Measurements from ENCODE around the gene ADGRG1.

Gene ADGRG1

DNA sequence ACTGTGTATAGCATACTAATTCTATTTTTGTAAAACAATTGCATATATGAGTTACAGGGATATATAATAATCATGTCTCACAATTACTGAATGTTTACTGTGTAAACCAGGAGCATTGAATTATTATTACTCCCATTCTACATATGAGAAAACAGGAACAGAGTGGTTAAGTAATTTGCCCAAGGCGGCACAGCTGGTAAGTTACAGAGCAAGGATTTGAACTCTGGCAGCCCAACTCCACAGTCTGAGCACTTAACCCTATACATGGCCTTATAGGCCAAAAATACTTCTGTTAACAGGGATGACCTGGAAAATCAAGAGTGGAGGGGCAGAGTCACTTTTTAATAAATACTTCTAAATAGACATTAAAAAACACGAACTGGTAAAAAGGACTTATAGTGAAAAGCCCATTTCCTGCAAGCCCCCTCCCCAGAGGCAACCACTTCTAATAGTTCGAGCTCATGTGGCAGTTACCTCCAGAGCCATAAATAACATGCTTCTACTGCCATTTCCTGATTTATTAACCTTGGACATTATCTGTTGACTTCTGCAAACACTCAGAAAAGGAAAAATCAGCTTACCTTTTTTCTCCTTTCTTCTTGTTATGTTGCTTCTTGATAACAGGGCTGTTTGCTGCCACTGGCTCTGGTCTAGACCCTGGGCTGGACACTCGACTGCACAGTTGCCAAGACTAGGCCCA lies 22.1 kb upstream of the ADGRG1 start:
- no peak for DNase-seq

DNA sequence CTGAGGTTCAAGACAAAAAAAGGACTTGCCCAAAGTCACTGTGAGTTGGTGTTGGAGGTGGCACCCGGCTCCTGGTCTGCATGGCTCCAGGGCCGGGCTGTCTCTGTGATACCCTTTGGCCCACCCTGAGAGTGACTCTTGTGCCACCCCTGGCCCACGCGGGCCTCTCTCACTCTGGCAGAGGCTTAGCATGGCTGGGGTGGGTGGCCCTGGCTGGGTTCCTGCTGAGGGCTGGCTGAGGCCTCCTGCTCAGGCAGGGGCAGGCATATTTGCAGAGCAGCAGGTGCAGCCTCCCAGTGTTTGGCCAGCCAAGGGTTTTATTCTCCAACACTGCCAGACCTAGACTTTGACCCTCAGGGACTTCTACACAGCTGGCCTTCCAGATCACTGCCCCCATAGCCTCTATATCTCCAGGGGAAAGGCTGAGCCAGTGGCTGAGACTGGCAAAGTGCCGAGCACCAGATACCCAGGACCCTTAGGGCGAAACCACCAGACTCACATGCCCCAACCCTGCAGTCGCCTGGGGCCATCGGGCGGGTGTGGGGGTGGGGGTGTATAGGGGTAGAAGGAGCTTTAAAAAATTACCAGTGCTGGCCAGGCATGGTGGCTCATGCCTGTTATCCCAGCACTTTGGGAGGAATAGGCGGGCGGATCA lies 21.5 kb upstream of the ADGRG1 start:
- no peak for DNase-seq

DNA sequence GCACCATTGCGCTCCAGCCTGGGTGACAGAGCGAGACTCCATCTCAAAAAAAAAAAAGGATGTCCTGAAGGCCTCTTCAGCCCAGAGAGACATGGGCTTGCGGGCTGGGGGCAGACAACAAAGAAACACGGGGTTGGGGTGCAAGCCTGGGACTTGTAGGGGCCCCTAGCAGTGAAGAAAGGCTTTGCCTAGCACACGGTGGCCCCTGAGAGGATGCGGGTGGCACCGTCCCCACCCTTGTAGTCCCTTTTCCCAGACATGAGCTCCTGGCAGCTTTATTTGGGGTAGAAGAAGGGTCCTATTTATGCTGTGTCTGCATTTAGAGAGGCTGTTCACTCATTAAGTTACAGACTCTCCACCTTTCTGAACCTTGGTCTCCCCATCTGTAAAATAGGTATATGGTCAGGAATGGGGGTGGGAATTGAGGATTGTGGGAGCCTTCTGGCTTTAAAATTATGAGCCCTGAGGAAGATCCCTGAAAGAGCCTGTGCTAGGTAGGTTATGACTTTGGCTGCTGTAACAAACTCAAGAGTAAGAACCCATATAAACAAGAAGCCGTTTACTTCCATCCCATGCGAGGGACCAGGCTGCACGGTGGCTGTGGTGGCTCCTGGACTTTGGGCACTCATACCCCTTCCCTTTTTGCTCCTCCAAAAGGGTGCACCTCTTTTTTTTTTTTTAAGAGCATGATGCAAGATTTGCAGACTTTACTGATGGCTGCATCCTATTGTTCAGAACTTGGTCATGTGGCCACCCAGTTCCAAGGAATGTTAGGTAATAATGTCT lies 20.6 kb upstream of the ADGRG1 start:
- DNase-seq = no peak

DNA sequence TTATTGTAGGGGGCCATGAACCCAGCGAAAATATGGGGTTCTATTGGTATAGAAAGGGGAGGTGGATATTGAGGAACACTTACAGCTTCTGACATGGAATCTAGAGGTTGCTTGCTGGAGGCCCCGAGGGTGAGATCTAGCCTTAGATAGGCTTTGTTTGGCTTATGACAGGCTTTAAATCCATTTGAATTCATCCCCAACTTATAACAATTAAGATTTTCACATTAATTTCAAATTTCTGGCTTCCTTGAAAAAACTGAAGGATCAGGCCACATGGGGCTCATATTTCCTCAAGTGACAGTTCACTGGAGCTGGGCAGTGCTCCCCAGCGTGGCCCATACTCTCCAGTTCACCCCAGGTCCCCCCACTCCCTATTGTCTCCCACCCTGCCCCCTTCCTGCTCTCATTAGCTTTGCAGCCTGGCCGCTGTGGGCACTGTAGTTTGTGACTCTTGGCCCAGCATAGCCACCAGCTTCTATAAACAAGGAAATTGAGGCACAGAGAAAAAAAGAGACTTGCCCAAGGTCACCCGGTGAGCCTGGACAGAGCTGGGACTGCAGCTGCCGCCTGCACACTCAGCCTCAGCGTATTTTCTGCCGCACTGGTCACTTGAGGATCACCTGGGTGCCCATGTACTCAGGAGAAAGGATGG lies 19.8 kb upstream of the ADGRG1 start:
- DNase-seq = no peak

DNA sequence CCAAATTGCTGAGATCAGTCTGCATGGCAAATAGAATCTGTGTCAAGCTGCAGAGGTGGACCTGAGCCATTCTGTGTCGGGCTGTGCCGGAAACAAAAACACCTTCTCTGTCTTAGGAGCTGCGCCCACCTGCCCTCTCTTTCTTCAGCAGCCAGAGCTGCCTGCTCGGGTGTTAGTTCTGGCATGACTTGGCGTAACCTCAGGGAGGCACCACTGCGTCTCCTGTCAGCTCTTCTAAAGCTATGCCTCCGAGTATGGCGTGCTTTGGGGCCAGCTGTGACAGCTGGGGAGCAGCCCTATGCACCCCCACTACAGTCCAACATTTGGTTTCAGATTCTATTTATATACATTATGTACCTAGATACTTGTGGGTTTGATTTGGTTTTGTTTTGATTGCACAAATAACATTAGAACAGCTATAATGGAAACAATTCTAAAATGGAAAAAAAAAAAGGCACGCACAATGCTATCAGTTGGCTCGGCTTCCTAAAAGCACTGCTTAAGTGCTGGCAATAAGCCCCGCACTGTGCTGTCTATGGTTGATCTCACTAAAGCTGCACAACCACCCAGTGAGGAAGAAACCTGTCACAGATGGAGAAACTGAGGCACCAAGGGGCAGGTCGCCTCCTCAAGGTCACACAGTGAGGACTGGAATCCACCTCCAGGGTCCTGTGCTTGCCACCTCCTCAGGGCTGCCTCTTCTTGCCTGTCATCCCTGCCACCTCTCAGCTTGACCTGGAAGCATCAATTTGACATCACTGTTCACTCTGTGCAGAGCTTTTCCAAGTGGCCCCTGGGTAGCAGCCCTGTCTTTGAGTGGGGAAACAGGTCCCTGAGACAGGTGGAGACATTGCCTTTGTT lies 18.7 kb upstream of the ADGRG1 start:
- peak; percentile 54 for DNase-seq

DNA sequence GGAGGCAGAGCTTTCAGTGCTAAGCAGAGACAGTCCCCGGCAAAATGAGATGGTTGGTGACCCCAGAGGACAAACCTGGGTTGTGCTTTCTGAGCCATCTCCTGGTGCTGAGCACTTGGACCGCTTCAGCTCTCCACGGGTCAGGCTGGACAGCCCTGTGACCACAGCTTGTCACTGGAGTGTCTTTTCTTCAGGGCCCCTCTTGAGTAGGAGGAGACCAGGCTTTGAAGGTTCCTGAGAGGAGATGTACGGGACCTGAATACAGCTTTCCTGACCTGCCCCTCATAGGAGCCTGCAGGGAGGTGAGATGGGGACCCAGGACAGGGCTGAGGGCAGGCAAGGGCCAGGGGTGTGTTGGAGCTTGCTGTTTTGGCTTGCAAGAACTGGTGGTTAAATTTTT lies 17.8 kb upstream of the ADGRG1 start:
- DNase-seq = no peak

DNA sequence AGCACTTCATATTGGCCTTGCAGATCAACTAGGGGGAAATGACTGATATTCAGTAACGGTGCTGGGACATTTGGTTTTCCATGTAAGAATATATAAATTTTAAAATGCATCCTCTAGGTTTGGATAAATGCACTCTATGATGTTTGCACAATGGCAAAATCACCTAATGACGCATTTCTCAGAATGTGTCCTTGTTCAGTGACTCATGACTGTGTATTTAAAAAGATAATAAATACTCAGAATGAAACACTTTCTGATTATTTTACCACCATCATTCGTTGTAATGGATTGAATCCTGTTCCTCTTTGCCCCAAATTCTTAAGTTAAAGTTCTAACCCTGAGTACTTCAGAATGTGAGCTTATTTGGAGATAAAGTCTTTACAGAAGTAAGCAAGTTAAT lies 17.2 kb upstream of the ADGRG1 start:
- no peak for DNase-seq

DNA sequence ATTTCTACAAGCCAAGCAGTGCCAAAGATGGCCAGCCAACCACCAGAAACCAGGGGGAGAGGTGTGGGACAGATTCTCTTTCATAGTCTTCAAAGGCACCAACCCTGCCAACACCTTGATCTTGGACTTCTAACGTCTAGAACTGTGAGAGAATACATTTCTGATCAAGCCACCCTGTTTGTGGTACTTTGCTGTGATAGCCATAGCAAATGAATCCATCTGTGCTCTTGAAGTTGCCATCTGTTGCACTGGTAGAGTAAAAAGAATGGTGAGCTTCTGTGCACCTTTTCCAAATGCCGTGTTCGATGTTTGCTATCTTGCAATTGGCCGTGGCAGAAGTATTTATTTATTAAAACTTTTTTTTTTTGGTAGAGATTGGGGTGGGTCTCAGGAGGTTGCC lies 16.7 kb upstream of the ADGRG1 start:
- no peak for DNase-seq

DNA sequence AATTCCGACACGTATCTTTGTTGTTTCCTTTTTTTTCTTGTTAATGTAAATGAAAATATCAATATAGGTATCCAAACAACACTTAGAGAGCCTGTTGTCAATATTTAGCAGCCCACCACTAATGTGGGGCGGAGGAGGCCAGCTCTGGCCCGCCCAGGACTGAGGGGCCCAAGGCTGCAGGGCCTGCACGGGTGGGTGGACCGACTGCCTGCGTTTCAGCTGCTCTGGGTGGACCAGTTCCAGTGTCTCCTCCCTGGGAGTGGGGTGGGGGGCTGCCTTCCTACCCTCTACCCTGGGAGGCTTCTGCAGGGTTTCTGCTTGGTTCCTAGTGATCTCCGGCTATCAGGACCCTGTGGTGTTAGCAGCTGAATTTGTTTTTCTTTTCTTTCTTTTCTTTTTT lies 15.9 kb upstream of the ADGRG1 start:
- no peak for DNase-seq

DNA sequence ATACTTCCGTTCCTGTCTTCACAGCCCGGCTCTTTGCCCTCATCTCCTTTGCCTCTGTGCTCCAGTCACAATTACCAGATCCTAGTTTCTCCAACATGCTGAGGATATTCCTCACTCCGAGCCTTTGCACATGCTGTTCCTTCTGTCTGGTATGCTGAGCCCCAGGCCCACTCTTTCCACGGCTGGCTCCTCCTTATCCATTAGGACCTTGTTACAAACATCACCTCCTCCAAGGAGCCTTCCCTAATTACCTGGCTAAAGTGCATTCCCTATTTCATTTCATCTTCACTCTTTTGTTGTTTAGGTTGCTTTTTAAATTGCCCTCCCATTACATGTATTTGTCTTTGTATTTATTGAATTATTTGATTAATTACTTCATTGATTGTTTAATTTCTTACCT lies 14.9 kb upstream of the ADGRG1 start:
- no peak for DNase-seq

DNA sequence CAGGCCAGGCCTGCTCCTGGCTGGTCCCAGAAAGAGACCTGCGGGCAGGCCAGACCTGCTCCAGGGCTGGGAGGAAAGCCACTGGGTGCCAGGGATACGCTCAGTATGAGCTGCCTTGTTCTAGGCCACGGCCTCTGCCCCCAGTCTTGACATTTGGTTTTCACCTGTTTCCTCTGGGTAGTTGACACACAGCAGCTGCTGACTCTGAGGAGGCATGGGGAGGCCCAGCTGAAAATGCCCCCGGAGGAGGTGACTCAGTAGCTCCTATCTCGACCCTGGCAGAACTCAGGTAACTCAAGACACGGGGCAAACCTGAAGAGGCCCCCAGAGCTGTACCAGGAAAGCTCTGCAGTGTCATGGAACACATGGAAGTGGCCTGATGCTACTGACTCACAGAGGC lies 13.9 kb upstream of the ADGRG1 start:
- no peak for DNase-seq

DNA sequence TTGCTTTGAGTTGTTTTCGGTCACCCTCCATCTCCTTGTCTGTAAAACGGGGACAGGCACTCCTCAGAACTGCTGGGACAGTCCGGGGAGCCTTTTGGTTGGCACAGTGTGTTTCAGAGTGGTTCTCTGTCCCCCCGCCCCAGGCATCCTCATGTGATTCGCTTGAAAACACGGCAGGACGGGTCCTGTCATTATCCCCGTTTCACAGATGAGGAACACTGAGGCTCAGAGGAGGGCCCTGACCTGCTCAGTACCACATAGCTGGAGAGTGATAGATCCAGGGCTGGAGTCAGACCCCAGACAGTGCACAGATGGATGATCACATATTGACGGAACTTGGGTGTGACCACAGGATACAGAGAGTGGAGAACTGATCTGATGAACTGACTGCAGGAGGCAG lies 13.5 kb upstream of the ADGRG1 start:
- no peak for DNase-seq

DNA sequence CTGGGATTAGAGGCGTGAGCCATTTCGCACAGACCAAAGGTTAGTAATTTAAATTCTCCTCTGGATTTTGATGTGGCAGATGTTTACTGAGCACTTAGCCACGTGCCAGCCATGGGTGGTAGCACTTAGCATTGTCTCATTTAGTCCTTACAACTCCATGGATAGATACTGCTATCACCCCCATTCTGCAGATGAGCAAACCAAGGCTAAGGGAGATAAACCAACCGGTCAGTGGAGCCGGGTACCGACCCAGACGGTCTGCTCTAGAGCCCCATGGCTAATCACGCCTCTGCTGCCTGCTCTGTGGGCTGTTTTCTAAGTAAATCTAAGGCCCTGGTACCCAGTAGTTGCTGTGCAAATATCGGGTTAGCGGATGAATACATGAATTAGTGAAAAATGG lies 12.6 kb upstream of the ADGRG1 start:
- no peak for DNase-seq

DNA sequence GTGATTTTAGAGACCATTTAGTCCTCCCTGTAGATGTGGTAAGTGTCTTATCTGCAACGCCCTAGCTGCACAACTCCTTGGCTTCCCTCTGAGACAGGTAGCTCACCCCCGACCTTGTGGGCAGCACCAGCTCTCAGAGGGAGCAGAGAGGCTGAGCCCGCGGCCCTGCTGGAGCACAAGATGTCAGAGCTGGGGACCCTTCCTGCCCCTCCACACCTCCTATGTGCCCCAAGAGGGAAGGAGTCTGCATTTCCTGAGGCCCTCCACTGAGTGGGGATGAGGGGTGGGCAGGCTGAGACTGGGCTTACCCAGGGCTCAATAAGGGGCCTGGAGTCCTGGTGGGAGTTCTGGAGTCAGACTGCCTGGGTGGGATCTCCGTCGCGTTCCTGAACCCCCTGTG lies 12.2 kb upstream of the ADGRG1 start:
- no peak for DNase-seq

DNA sequence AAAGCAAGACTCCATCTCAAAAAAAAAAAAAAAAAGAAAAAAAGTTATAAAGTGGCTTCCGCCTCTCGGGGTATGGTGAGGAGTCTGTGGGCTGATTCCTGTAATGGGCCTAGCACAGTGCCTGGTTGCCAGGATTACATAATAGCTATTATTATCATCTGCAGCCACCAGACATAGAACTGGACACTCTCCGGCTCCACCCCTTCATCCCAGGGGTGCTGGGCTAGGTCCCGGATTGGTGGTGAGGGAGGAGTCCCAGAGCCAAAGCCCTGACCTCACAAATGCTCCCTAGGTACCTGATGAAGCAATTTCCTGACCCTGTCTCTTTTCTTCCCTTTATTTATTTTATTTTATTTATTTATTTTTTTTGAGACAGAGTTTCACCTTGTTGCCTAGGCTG lies 11.6 kb upstream of the ADGRG1 start:
- DNase-seq = no peak

DNA sequence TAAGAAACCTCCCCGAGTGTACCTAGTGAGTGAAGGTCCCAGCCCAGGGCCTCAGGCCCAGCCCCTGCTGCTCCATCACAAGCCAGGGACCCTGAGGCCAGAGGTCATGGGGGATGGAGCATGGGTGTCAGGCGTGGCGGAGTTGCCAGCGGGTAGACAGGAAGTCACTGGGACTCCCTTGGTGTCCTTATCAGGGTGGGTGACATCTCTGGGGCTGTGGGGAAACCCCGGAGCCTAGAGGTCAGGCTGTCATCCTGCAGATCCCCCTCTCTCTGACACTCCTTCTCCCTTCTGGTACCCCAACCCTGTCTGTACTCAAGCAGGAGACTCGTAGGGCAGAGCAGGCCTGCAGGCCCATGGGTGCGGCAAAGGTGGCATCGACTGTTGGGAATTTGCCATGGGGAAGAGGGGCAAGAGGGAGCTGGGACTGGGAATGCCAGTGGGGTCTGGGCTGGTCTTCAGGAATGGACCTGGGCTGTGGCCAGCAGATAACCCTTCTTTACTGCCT lies 10.8 kb upstream of the ADGRG1 start:
- DNase-seq = no peak

DNA sequence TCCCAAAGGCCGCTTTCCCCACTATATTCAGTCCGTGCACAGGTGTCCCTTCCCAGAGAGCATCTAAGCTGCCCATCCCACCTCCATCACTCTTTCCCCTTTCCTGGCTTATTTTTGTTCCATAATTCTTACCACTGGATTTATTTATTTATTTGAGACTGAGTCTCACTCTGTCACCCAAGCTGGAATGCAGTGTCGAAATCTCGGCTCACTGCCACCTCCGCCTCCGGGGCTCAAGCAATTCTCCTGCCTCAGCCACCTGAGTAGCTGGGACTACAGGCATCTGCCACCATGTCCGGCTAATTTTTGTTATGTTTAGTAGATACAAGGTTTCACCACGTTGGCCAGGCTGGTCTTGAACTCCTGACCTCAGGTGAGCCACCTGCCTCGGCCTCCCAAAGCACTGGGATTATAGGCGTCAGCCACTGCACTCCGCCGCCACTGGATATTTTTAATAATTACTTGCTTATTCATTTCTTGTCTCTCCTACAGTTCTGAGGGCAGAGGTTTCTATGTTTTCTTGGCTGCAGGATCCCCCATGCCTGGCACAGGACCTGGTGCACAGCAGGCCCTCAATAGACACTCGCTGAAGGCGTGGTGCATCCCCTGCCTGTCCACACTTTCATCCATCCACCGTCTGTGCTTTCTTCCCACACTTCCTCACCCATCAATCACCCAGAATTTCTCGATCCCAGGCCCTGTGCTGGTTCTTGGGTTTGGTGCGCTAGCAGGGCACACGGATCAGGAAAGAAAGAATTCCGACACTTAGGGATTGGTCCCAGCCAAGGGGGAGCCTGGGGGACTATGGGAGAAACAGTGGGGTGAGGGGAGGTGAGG lies 9.9 kb upstream of the ADGRG1 start:
- no peak for DNase-seq

DNA sequence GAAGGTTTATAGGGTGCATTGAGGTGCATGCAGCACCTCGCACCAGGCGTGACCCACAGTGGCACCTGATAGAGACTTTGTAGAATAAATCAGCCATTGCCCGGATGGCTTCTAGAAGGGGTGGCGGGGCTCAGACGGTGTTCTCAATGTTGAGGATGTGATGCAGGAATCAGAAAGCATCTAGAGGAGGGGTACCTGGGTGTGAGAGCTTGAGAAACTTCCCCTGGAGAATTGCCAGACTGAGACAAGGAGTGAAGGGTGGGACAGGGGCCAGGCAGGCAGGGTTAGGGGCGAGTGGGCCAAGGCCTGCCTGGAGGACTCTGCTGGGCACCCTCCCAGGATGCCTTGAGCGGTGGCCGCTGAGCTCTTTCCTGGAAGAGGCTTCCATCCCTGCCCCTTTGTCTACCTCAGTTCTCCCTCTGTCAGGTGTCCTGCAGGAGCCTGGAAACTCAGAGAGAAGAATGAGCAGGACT lies 9.3 kb upstream of the ADGRG1 start:
- no peak for DNase-seq

DNA sequence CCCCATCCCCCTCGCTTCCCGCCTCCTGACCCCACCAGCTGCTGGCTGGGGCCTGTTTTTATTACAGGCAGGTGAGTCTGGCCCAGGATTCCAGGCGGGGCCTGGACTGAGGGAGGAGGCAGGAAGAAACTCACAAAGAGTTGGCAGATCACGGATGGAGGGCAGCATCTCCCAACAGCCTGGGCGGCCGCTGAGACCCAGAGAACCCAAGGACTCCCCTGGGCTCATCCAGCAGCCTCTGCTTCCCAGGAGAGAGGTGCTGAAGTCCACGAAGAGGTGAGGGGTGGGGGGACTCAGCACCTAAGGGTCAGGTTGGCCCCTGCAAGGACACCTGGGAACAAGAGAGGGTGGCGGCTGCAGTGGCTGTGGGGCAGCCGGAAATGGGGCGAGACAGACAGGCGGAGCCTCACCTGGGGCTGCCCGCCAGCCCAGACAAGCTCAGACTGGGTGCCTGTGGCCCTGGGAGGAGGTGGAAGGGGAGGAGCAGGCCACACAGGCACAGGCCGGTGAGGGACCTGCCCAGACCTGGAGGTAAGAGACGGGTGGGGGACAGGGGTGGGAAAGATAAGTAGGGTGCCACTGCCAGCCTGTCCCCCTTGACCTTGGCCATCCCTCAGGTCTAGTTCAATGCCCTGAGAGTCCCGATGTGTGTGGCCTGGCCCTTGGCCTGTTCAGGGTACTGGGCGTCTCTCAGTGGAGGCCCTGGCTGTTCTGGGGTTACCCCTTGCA lies 8.7 kb upstream of the ADGRG1 start:
- no peak for DNase-seq

DNA sequence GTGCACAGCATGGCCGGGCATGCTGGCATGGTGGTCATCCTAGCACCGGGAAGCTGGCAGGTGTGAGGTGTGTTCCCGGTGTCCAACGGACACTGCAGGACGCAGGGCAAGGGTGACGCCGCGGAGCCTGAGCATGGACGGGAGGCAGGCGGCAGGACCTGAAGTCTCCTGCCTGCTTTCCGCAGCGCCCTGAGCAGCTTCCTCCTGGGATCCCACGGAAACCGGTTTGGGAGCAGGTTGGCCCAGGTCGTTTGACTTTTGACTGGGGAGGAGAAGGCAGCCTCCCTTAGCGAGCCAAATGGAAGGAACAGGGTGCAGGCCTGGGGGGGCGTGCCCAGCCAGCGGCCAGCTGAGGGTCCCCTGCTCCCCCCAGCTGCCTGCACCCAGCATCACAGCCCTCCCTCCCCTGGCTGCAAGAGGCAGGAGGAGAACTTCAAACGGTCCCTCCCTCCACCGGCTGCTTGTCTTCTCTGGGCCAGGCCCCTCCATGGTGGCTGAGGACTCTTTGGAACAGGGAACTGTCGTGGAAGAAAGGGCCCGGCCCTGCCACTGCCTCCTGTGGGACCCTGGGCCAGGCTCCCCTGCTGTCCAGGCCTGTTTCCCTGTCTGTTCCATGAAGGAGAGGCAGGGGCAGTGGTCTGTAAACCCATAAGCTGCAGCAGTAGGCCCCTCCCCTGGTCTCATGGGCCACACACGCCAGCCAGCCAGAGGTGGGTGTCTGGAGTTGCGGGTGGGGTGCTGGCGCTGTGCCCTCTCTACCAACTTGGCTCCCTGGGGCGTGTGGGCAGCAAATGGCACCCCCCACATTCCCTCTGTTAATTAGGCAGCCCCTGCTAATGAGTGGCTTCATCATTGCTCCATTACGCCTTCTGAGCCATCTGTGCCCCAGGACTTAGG lies 7.8 kb upstream of the ADGRG1 start:
- no peak for DNase-seq
